Midbrain (tissue), 1 donor: ENCODE data around the gene ZNF30.
"Not testable (repeated sequence)": the region's sequence is repeated elsewhere in the genome, so short reads cannot be mapped to it uniquely, and the experiment has no call there.

Experiments
- DNase-seq: peaks from one replicate; lab custom pipeline; 2025; lab: John Stamatoyannopoulos, UW

ZNF30 gene

GRCh38 chr19:34985249-34986022 lies 58.7 kb downstream of the ZNF30 start:
- DNase-seq, result no peak

GRCh38 chr19:34988119-34988518 lies 61.4 kb downstream of the ZNF30 start:
- no peak for DNase-seq

GRCh38 chr19:34989298-34989697 lies 62.6 kb downstream of the ZNF30 start:
- no peak for DNase-seq

- DNase-seq, result no peak
These were observed 64.0 kb downstream of the ZNF30 start for GRCh38 chr19:34990578-34991192.

- no peak for DNase-seq
These were observed 65.0 kb downstream of the ZNF30 start for GRCh38 chr19:34991542-34992333.

GRCh38 chr19:34992582-34992981 lies 65.9 kb downstream of the ZNF30 start:
- not testable (repeated sequence) for DNase-seq

DNA sequence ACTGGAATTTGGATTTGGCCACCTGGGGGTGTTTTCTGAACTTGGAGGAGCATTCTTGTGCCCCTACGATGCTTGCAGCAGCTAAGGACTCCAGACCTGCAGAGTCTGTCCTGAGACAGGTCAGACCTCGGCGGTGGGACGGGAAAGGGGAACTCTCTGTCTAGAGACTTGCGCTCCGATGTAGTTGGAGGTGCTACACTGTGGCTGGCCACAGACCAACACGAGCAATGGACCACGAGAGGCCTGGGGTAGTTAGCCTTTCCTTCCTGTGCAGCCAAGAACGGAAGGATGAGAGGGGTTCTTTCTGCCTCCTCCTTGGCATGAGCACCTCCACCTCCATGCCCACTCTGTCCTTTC lies 67.6 kb downstream of the ZNF30 start:
- no peak for DNase-seq
